Naive thymus-derived CD4-positive, alpha-beta T cell (primary cell): ENCODE results near the gene ADARB1. TPM values are rescaled to one million over a fixed set of nuclear protein-coding genes. Genes with fewer than 3 reads are reported as not detected.

Experiments used
- ATAC-seq: fragments of 150-1000 bp; cut with Tn5 transposase; 2 replicates; pipeline ENCODE4 v1.10.0; 2021; ENCODE audit warnings: mild to moderate bottlenecking, moderate library complexity
- CTCF ChIA-PET: fragments of 350-600 bp; sonication (Branson Sonifier 250); formaldehyde crosslinking; loops from one replicate; lab custom pipeline; 2021; ENCODE audit warnings: antibody characterized with exemption; lab: Charles Lee
- POLR2A ChIA-PET: fragments of 350-600 bp; sonication (Branson Sonifier 250); formaldehyde crosslinking; loops from one replicate; lab custom pipeline; 2021; ENCODE audit warnings: antibody characterized with exemption, inconsistent platforms; lab: Charles Lee
- DNase-seq, 9 donors: peaks; one replicate each; pipeline versions ENCODE4 v3.0.0 to v3.0.0-alpha.2; 2020 to 2022; ENCODE audit warnings: mixed read lengths in 1 of 9
- H3K27ac ChIP-seq: one replicate; pipeline ENCODE4 v1.7.0; 2013; ENCODE audit warnings: mild to moderate bottlenecking, low read depth, low read length, moderate library complexity
- H3K27me3 ChIP-seq, 2 donors: one replicate each; pipeline ENCODE4 v1.7.0; 2013; ENCODE audit warnings: low read length in 2 of 2, mild to moderate bottlenecking in 2 of 2, moderate library complexity in 2 of 2; ENCODE audit not compliant: control insufficient read depth in 2 of 2, insufficient read depth in 2 of 2
- H3K36me3 ChIP-seq, 3 experiments: 1 replicate in 2 of 3; 2 replicates in 1 of 3; pipeline ENCODE4 v1.7.0; 2013; ENCODE audit warnings: low read length in 3 of 3, mild to moderate bottlenecking in 3 of 3, moderate library complexity in 1 of 3; ENCODE audit not compliant: insufficient read depth in 3 of 3, control insufficient read depth in 2 of 3
- H3K4me1 ChIP-seq, 2 donors: one replicate each; pipeline ENCODE4 v1.7.0; 2013; ENCODE audit warnings: low read length in 2 of 2, mild to moderate bottlenecking in 2 of 2, moderate library complexity in 1 of 2; ENCODE audit not compliant: control insufficient read depth in 2 of 2, insufficient read depth in 2 of 2
- H3K4me3 ChIP-seq: 2 replicates; pipeline ENCODE4 v1.7.0; 2013; ENCODE audit warnings: mild to moderate bottlenecking, low read length
- H3K9me3 ChIP-seq, 3 experiments: 1 replicate in 2 of 3; 2 replicates in 1 of 3; pipeline ENCODE4 v1.7.0; 2013; ENCODE audit warnings: low read length in 3 of 3; ENCODE audit not compliant: control insufficient read depth in 2 of 3
- H3K27ac Mint-ChIP-seq, 9 donors: one replicate each; pipeline ENCODE4 v1.8.0; 2020 to 2022; ENCODE audit warnings: mixed read lengths in 9 of 9, mild to moderate bottlenecking in 8 of 9, moderate library complexity in 5 of 9, inconsistent platforms in 2 of 9
- H3K27me3 Mint-ChIP-seq, 5 donors: one replicate each; pipeline ENCODE4 v1.8.0; 2021 to 2022; ENCODE audit warnings: mixed read lengths in 5 of 5, mild to moderate bottlenecking in 1 of 5
- H3K36me3 Mint-ChIP-seq, 5 donors: one replicate each; pipeline ENCODE4 v1.8.0; 2020 to 2022; ENCODE audit warnings: mixed read lengths in 5 of 5, mild to moderate bottlenecking in 3 of 5, inconsistent platforms in 1 of 5
- H3K4me1 Mint-ChIP-seq, 7 donors: one replicate each; pipeline ENCODE4 v1.8.0; 2020 to 2022; ENCODE audit warnings: mixed read lengths in 7 of 7, mild to moderate bottlenecking in 3 of 7, inconsistent platforms in 1 of 7
- H3K4me3 Mint-ChIP-seq, 10 donors: one replicate each; pipeline ENCODE4 v1.8.0; 2020 to 2022; ENCODE audit warnings: mild to moderate bottlenecking in 10 of 10, mixed read lengths in 10 of 10, moderate library complexity in 6 of 10, inconsistent platforms in 2 of 10
- H3K9me3 Mint-ChIP-seq, 11 donors: one replicate each; pipeline ENCODE4 v1.8.0; 2020 to 2022; ENCODE audit warnings: mixed read lengths in 11 of 11, mild to moderate bottlenecking in 4 of 11, inconsistent platforms in 1 of 11, moderate library complexity in 1 of 11
- intact Hi-C, 2 donors: fragments of 100-400 bp; cut with micrococcal nuclease; formaldehyde crosslinking; loops; one replicate each; pipeline ENCODE4 v1.15.1; 2023
- polyA plus RNA-seq, 2 donors: library from polyadenylated mRNA; unstranded; fragments of 300-500 nt; fragmentation: Illumina TruSeq; gene quantifications; one replicate each; pipeline ENCODE4 v1.2.3, GENCODE V29; 2021
- total RNA-seq, 6 experiments: library from RNA in 5 of 6; stranded (reverse) in 5 of 6; gene quantifications; 1 replicate in 5 of 6; 2 replicates in 1 of 6; pipeline ENCODE4 v1.2.3 and lab custom pipeline; 2021 to 2026

The ADARB1 gene
- total and polyA plus RNA-seq, 7 experiments from 2014 or later: 6.2 to 52.2 (median 38.4) TPM

DNA sequence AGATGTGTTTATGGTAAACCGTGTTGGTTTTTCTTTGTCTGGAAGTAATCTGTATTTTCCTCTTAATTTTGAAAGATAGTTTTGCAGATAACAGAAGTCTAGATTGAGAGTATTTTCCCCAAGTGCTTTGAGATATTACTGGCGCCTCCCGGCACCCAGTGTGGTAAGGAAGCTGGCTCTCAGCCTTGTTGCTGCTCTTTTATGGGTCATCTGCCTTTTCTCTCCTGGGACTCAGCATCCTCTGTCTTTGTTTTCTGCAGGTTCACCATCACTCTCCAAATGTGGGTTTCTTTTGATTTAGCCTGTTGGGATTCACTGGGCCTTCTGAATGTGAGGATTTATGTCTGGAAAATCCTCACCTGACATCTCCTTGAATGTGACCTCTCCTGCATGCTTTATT, 175.9 kb downstream of the ADARB1 start:
- DNase-seq (no peak), ATAC-seq (no peak)
- Mint-ChIP-seq H3K9me3 (no peaks in the 10 kb centered on the region), H3K4me1 (peaks cover 0 to 10% (median 5%) of the 10 kb centered on the region in 7 donors), H3K36me3 (no peaks in the 10 kb centered on the region), H3K4me3 (no peak overlapping the region), H3K27ac (peak overlapping the region in 1 of 9 donors; percentile 36), H3K27me3 (peaks cover 5 to 22% (median 17%) of the 10 kb centered on the region in 5 donors)
- POLR2A ChIA-PET: no interaction called here
- H3K27me3 ChIP-seq: peaks cover 0 to 5% of the 10 kb centered on the region in 2 donors
- H3K36me3 ChIP-seq: no peaks in the 10 kb centered on the region
- H3K9me3 ChIP-seq: no peaks in the 10 kb centered on the region
- H3K27ac ChIP-seq: no peak overlapping the region
- no peak overlapping the region for H3K4me3 ChIP-seq
- CTCF ChIA-PET: no interaction called here
- H3K4me1 ChIP-seq: no peaks in the 10 kb centered on the region
- intact Hi-C loops: loop anchor here in 1 of 2 donors (10.0 kb wide), 1 partner anchor 95 kb away; no protein-coding TSS in a partner anchor

- CTCF ChIA-PET: no interaction called here
- Histone ChIP-seq H3K9me3 (no peaks in the 10 kb centered on the region), H3K27me3 (peaks cover 0 to 5% of the 10 kb centered on the region in 2 donors), H3K27ac (no peak overlapping the region), H3K36me3 (no peaks in the 10 kb centered on the region), H3K4me3 (no peak overlapping the region), H3K4me1 (no peaks in the 10 kb centered on the region)
- POLR2A ChIA-PET: no interaction called here
- ATAC-seq (no peak), DNase-seq (no peak)
- Mint-ChIP-seq H3K27ac (no peak overlapping the region), H3K4me1 (peaks cover 0 to 13% (median 8%) of the 10 kb centered on the region in 7 donors), H3K27me3 (peaks cover 5 to 27% (median 17%) of the 10 kb centered on the region in 5 donors), H3K36me3 (no peaks in the 10 kb centered on the region), H3K4me3 (no peak overlapping the region), H3K9me3 (no peaks in the 10 kb centered on the region)
- intact Hi-C loops: loop anchor here in 1 of 2 donors (10.0 kb wide), 1 partner anchor 96 kb away; no protein-coding TSS in a partner anchor
These were observed 176.7 kb downstream of the ADARB1 start for GRCh38 chr21:45250914-45251634.

- peaks cover 0 to 5% of the 10 kb centered on the region in 2 donors for H3K27me3 ChIP-seq
- ATAC-seq: no peak
These were observed 177.5 kb downstream of the ADARB1 start for GRCh38 chr21:45251635-45252447.

DNA sequence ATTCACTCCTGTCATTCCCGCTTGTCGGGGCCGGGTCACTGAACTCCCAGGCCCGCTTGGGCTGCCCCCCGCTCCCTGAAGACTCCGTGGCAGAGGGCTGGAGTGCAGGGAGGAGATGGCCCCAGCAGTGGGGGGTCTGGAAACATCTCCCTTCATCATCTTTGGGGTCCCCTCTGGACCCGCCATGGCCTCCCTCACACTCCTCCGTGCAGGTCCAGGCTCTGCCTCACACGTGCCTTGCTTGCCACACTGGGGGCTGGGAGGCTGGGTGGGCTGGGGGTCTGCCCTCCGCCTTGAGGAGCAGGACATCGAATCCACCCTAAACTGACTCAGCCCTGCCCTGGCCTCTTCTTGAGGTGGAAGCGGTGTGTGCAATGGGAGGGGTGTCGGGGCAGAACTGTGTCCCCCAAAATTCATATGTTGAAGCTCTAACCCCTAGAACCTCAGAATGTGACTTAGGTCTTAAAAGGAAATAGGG, 178.1 kb downstream of the ADARB1 start:
- CTCF ChIA-PET: no interaction called here
- intact Hi-C loops: loop anchor here in 1 of 2 donors (10.0 kb wide), 1 partner anchor 98 kb away; no protein-coding TSS in a partner anchor
- no peak for ATAC-seq

More at GRCh38 chr21:45251635-45252447, 177.5 kb downstream of the ADARB1 start:
- H3K36me3 ChIP-seq: no peaks in the 10 kb centered on the region
- CTCF ChIA-PET: no interaction called here
- Mint-ChIP-seq H3K9me3 (no peaks in the 10 kb centered on the region), H3K27ac (peak overlapping the region in 1 of 9 donors; percentile 52), H3K36me3 (no peaks in the 10 kb centered on the region), H3K4me1 (peaks cover 0 to 16% (median 9%) of the 10 kb centered on the region in 7 donors), H3K4me3 (no peak overlapping the region), H3K27me3 (peaks cover 5 to 27% (median 17%) of the 10 kb centered on the region in 5 donors)
- H3K4me1 ChIP-seq: peaks cover 0 to 5% of the 10 kb centered on the region in 2 donors
- no peak overlapping the region for H3K27ac ChIP-seq
- POLR2A ChIA-PET: interaction anchor here (0.7 kb wide), 1 partner anchor 872 kb away, joined by 3 read pairs; no protein-coding TSS in a partner anchor
- no peaks in the 10 kb centered on the region for H3K9me3 ChIP-seq
- H3K4me3 ChIP-seq: no peak overlapping the region
- intact Hi-C loops: loop anchor here in 1 of 2 donors (10.0 kb wide), 1 partner anchor 97 kb away; no protein-coding TSS in a partner anchor
- DNase-seq: no peak

DNA sequence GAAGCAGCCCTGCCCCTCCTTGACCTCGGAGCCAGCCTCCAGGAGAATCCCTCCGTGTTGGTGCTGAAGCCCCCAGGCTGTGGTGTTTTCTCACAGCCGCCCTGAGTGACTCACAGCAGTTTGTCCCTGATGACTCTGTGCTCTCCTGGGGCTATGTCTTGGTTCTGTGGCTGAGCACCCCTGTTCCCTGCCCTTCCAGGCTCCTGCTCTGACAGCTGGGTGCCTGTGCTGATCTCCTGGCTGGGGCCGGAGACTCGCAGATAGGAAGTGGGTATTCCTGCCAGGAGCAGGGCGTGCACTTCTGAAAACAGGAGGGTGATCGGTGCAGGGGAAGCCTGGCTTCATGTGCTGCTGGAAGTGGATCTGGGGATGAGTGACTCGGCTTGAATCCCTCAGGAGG, 178.8 kb downstream of the ADARB1 start:
- Mint-ChIP-seq H3K36me3 (no peaks in the 10 kb centered on the region), H3K4me3 (no peak overlapping the region), H3K27me3 (peaks cover 5 to 18% (median 14%) of the 10 kb centered on the region in 5 donors), H3K27ac (no peak overlapping the region), H3K9me3 (no peaks in the 10 kb centered on the region), H3K4me1 (peaks cover 0 to 18% (median 9%) of the 10 kb centered on the region in 7 donors)
- no peaks in the 10 kb centered on the region for H3K36me3 ChIP-seq
- no peak for DNase-seq
- no peaks in the 10 kb centered on the region for H3K9me3 ChIP-seq
- no peak overlapping the region for H3K4me3 ChIP-seq
- no peak for ATAC-seq
- intact Hi-C loops: loop anchor here in 1 of 2 donors (10.0 kb wide), 1 partner anchor 98 kb away; no protein-coding TSS in a partner anchor
- ChIA-PET POLR2A (no interaction called here), CTCF (no interaction called here)
- no peak overlapping the region for H3K27ac ChIP-seq
- peaks cover 0 to 5% of the 10 kb centered on the region in 2 donors for H3K4me1 ChIP-seq
- peaks cover 0 to 5% of the 10 kb centered on the region in 2 donors for H3K27me3 ChIP-seq

More for the DNA sequence above, 178.1 kb downstream of the ADARB1 start:
- Histone ChIP-seq H3K4me1 (peaks cover 0 to 5% of the 10 kb centered on the region in 2 donors), H3K27ac (no peak overlapping the region), H3K36me3 (no peaks in the 10 kb centered on the region), H3K27me3 (peaks cover 0 to 5% of the 10 kb centered on the region in 2 donors), H3K4me3 (no peak overlapping the region), H3K9me3 (no peaks in the 10 kb centered on the region)
- Mint-ChIP-seq H3K36me3 (no peaks in the 10 kb centered on the region), H3K27me3 (peaks cover 5 to 25% (median 17%) of the 10 kb centered on the region in 5 donors), H3K4me1 (peaks cover 0 to 18% (median 9%) of the 10 kb centered on the region in 7 donors), H3K9me3 (no peaks in the 10 kb centered on the region), H3K27ac (no peak overlapping the region), H3K4me3 (no peak overlapping the region)
- DNase-seq: no peak
- POLR2A ChIA-PET: interaction anchor here (0.7 kb wide), 1 partner anchor 872 kb away, joined by 3 read pairs; no protein-coding TSS in a partner anchor
